ENCODE data around the gene CSMD2.

GRCh38 chr1:33740040-33740744 is 424.8 kb downstream of the CSMD2 start:
- no peak for TF ChIP-seq CTCF (IDR thresholded peaks at IDR 0.05; ENCODE audit: borderline replicate concordance, extremely low read depth, low read length, poor library complexity, severe bottlenecking)
- TF ChIP-seq EZH2 (IDR thresholded peaks at IDR 0.05; ENCODE audit: borderline replicate concordance, low read depth, low read length, severe bottlenecking): no peak
